GM12801 (cell line): ENCODE data around the gene GASK1B.

Source experiments
- TF ChIP-seq, protein P1 (sequence below): IDR thresholded peaks from one replicate; pipeline ENCODE4 v1.5.1; 2011; ENCODE audit warnings: control low read depth; ENCODE audit not compliant: insufficient read length; ENCODE audit errors: extremely low read depth

Gene GASK1B

DNA sequence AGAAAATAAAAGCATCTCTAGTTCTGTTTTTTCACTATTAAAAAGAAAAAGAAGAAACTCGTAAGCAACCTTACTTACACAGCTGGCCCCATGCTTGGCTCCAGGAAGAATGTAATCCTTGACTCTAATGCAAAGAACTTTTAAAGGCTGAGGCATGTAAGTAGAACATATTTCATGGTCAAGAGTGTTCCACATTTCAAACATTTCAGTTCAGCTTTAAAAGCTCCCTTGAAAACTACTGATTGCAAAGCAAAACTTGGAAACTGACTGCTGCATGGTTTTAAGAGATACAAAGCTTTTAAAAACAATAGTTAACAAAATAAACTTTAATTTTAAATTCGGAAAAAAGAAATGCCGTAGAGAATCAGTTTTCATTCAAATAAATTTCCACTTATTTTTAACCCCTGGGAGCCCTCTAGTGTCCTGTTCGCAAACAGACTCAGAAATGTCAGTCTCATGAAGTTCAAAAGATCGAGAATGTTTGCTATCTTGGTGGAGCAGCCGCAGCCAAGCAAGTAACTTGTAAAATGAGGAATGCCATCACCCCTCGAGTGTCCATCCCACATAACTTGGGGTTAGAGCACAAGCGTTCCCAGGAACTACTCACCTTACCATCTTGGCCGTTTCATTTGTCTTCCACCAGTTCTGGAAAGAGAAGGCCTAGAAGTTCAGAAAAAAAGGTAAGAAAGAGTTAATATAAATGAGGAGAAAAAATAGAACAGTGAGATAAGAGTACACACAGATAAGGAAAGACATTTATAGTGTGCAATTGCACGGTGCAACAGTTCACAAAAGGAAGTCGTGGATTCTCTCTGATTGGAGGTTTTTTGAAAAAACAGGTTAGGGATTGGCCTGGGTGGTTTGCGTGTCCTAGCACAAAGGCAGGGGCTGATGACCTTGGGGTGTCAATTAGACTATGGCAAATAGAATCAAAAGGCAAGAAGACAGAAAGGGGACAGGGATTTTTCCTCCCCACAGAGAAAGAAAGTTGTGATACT lies at the start of gene GASK1B:
GASK1B (minus strand) TSS at position 765 of the 998 bp plus-strand sequence. CDS start 1,650 bp downstream, outside the sequence.
- TF ChIP-seq, protein P1, sequence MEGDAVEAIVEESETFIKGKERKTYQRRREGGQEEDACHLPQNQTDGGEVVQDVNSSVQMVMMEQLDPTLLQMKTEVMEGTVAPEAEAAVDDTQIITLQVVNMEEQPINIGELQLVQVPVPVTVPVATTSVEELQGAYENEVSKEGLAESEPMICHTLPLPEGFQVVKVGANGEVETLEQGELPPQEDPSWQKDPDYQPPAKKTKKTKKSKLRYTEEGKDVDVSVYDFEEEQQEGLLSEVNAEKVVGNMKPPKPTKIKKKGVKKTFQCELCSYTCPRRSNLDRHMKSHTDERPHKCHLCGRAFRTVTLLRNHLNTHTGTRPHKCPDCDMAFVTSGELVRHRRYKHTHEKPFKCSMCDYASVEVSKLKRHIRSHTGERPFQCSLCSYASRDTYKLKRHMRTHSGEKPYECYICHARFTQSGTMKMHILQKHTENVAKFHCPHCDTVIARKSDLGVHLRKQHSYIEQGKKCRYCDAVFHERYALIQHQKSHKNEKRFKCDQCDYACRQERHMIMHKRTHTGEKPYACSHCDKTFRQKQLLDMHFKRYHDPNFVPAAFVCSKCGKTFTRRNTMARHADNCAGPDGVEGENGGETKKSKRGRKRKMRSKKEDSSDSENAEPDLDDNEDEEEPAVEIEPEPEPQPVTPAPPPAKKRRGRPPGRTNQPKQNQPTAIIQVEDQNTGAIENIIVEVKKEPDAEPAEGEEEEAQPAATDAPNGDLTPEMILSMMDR = no peak

DNA sequence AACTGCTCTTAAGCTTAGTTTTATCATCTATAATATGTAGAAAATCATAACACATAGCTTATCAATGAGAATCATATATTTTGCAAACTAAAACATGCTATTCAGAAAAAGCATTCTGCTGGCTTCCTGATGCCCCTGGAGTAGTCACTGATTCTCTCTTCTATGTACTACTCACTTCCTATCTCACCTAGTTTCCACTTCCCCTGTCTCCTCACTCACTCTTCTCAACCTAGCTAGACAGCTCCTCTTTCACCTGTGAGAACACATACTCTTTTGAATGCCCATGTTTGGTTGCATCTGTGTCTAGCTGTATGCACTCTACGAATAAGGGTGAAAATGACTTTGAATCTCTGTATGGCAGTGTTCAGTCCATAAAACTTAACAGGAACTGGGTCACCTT lies 46.8 kb upstream of the GASK1B start:
- TF ChIP-seq, protein P1 = no peak

DNA sequence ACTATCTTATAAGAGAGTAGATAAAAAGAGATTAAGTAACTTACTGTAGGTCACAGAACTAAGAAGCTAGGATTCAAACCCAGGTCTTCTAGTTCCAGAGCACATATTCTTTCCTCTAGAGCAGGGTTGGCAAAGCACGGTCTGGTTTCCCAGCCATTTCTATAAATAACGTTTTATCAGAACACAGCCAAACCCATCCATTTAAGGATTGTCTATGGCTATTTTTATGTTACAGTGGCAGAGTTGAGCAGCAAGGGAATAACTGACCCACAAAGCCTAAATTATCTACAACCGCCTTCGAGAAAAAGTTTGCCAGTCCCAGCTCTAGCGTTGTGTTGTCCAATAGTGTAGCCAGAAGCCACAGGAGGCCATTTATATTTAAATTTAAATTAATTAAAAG lies 44.9 kb upstream of the GASK1B start:
- TF ChIP-seq, protein P1 = no peak

DNA sequence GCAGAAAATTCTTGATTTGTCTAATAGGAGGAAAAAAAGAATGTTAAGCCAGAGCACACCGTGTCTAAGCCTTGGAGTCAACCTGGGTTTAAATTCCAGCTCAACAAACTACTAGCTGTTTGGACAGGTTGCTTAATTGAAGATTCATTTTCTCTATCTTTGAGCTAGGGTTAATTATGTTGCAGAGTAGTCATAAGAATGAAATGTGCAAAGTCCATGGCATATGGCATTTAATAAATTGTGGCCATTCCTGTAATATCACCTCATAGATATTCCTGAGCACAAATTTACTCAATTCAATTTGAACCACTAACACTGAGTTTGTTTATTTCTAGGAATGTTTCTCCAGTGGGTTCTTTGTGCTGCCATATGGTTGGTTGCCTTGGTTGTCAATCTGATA lies 42.0 kb upstream of the GASK1B start:
- TF ChIP-seq, protein P1 = no peak

DNA sequence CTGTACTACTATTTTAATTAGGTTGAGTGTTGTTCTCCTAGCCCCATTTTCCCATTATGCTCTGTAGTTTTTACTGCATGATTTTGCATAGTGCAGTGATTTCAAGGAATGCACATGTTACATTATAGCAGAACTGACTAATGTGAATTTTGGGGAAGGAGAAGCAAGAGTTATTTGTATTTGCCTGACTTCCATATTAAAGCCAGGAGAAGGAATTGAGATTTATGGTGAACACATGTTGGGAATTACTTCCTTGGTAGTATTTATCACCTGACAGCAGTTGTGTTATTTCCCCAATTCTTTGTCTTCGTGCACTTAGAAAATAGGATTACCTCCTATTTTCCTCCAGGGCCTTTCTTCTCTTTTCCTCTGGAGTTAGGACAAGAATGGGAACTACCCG lies 40.6 kb upstream of the GASK1B start:
- TF ChIP-seq, protein P1 = no peak

DNA sequence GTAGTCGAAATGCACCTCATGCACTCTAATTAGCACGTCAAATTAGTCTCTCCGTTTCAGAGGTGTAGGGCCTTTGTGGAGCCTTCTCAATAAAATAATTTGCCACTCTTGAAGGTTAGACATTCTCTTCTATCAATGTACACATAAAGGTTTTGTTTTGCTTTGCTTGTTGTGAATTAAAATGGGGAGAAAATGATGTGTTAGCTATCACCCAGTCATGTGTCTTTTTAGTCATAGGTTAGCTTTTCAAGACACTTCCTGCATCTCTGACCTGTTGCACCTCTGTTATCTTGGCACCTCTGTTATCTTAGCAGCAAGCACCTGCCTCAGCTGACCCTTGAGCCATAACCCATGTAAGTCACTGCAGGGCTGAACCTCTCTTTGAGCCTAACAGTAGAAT lies 38.4 kb upstream of the GASK1B start:
- TF ChIP-seq, protein P1 = no peak

DNA sequence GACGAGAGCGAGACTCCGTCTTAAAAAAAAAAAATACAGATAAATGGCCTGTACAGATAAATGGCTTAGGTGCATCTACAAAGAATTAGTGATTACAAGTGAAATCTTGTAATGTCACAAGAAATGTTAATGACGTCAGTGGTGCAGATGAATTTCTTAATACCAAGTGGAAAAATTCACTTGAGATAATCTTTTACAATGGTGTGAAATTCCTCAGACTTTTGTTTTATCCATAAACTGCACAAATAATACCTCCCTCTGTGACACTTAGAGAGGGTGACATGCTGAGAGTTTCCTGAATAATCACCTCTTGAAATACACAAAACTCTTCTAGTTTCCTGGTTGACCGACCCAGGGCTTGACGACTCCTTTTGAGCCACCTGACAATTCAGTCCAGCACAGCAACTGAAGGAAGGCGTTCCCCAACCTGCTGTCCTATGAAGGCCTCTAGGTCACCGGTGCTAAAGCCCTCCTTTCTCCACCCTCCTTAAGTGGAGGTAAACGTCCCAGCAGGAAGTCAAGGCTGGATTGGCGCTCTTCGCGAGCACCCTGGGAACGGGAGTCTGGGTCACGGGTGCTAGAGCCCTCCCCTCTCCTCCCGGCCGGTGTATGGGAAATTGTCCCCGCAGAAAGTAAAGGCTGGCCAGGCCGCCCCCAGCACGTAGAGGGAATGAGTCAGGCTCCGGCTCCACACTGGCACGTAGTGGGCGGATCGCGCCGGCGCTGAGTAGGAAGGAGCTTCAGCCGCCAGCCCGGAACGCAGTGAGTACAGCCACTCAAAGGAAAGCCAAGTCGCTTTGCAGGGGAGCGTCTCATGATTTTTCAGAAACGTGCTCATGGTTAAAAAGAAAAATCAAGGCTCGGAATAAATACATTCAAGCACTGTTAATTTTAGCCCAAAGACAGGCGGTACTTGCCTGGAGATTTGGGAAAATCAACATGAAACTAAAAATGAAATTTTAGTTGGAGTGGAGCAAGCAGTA lies 37.3 kb upstream of the GASK1B start, which contains the start of gene TMEM144:
TMEM144 (plus strand) TSS at position 662 of the 983 bp plus-strand sequence. CDS start 2,182 bp downstream, outside the sequence.
- TF ChIP-seq, protein P1 = no peak
